ENCODE data around the gene ATN1. TPM values are rescaled to one million over a fixed set of nuclear protein-coding genes. Genes with fewer than 3 reads are reported as not detected.

Gene ATN1
- total RNA-seq, 1 experiment from 2014 or later: 126 TPM

GRCh38 chr12:6921996-6922946 lies 5.5 kb upstream of the ATN1 start:
- Mint-ChIP-seq H3K9me3 (ENCODE audit: unreplicated experiment) (no peaks in the 10 kb centered on the region), H3K36me3 (ENCODE audit: insufficient read depth, unreplicated experiment) (peaks cover 6% of the 10 kb centered on the region), H3K27ac (ENCODE audit: unreplicated experiment) (no peak overlapping the region)

GRCh38 chr12:6923003-6923732 lies 4.6 kb upstream of the ATN1 start:
- Mint-ChIP-seq H3K9me3 (ENCODE audit: unreplicated experiment) (no peaks in the 10 kb centered on the region), H3K27me3 (ENCODE audit: insufficient read depth, unreplicated experiment) (no peaks in the 10 kb centered on the region), H3K36me3 (ENCODE audit: insufficient read depth, unreplicated experiment) (peaks cover 6% of the 10 kb centered on the region), H3K4me3 (ENCODE audit: unreplicated experiment) (no peak overlapping the region), H3K27ac (ENCODE audit: unreplicated experiment) (no peak overlapping the region), H3K4me1 (ENCODE audit: low read depth, unreplicated experiment) (peaks cover 32% of the 10 kb centered on the region)
- intact Hi-C loops (cut with micrococcal nuclease; ENCODE audit: unreplicated experiment): no loop called here
- Histone ChIP-seq H3K27me3 (replicated peaks; ENCODE audit: control insufficient read depth, insufficient read depth, low read length) (no peaks in the 10 kb centered on the region), H3K4me1 (peaks cover 23% of the 10 kb centered on the region), H3K36me3 (ENCODE audit: control insufficient read depth, insufficient read depth, low read length) (no peaks in the 10 kb centered on the region), H3K4me3 (ENCODE audit: low read depth, low read length) (no peak overlapping the region), H3K9me3 (no peaks in the 10 kb centered on the region)
- no peak for TF ChIP-seq CTCF (IDR thresholded peaks at IDR 0.05; ENCODE audit: insufficient read depth in 1 of 2, low read depth in 1 of 2, low read length in 1 of 2, severe bottlenecking in 1 of 2, unreplicated experiment in 1 of 2)
- POLR2A ChIA-PET: interaction anchor here (1.0 kb wide), 1 partner anchor 54 kb away, joined by 3 read pairs; no protein-coding TSS in a partner anchor
- CTCF ChIA-PET: interaction anchor here (1.4 kb wide), 1 partner anchor 14 kb away, joined by 3 read pairs; no protein-coding TSS in a partner anchor
- BruUV-seq (replicated peaks): TSS peak; percentile 72
- no peak for DNase-seq

More at GRCh38 chr12:6921996-6922946, 5.5 kb upstream of the ATN1 start:
- CTCF ChIA-PET: interaction anchor here (0.6 to 1.4 kb wide), 3 partner anchors 15 to 1838 kb away, joined by 3 to 4 read pairs (median 3); partner anchors contain the start of gene SPSB2
- H3K4me1 Mint-ChIP-seq (ENCODE audit: low read depth, unreplicated experiment): peaks cover 30% of the 10 kb centered on the region
- no peaks in the 10 kb centered on the region for H3K27me3 Mint-ChIP-seq (ENCODE audit: insufficient read depth, unreplicated experiment)
- peaks cover 23% of the 10 kb centered on the region for H3K4me1 ChIP-seq
- DNase-seq: peak in 1 of 2 experiments; percentile 47
- no peaks in the 10 kb centered on the region for H3K36me3 ChIP-seq (ENCODE audit: control insufficient read depth, insufficient read depth, low read length)
- POLR2A ChIA-PET: interaction anchor here (0.6 to 1.0 kb wide), 2 partner anchors 31 to 53 kb away, joined by 3 read pairs; no protein-coding TSS in a partner anchor
- intact Hi-C loops (cut with micrococcal nuclease; ENCODE audit: unreplicated experiment): no loop called here
- no TSS peak for BruUV-seq (replicated peaks)
- no peaks in the 10 kb centered on the region for H3K9me3 ChIP-seq
- no peak overlapping the region for H3K4me3 Mint-ChIP-seq (ENCODE audit: unreplicated experiment)
- no peaks in the 10 kb centered on the region for H3K27me3 ChIP-seq (replicated peaks; ENCODE audit: control insufficient read depth, insufficient read depth, low read length)
- TF ChIP-seq CTCF (IDR thresholded peaks at IDR 0.05; ENCODE audit: insufficient read depth in 1 of 2, low read depth in 1 of 2, low read length in 1 of 2, severe bottlenecking in 1 of 2, unreplicated experiment in 1 of 2): no peak
- no peak overlapping the region for H3K4me3 ChIP-seq (ENCODE audit: low read depth, low read length)

- no peak for DNase-seq
- H3K27ac Mint-ChIP-seq (ENCODE audit: unreplicated experiment): no peak overlapping the region
- TF ChIP-seq CTCF (IDR thresholded peaks at IDR 0.05; ENCODE audit: insufficient read depth in 1 of 2, low read depth in 1 of 2, low read length in 1 of 2, severe bottlenecking in 1 of 2, unreplicated experiment in 1 of 2): no peak
- ChIA-PET POLR2A (interaction anchor here (0.9 kb wide), 1 partner anchor 57 kb away, joined by 3 read pairs; no protein-coding TSS in a partner anchor), CTCF (interaction anchor here (1.0 to 3.1 kb wide), 3 partner anchors 11 to 55 kb away, joined by 3 to 23 read pairs (median 3); no protein-coding TSS in a partner anchor)
- H3K36me3 ChIP-seq (ENCODE audit: control insufficient read depth, insufficient read depth, low read length): no peaks in the 10 kb centered on the region
- no TSS peak for BruUV-seq (replicated peaks)
- peaks cover 11% of the 10 kb centered on the region for H3K36me3 Mint-ChIP-seq (ENCODE audit: insufficient read depth, unreplicated experiment)
- no peaks in the 10 kb centered on the region for H3K27me3 Mint-ChIP-seq (ENCODE audit: insufficient read depth, unreplicated experiment)
- H3K9me3 ChIP-seq: no peaks in the 10 kb centered on the region
- intact Hi-C loops (cut with micrococcal nuclease; ENCODE audit: unreplicated experiment): loop anchor here (1.0 to 2.0 kb wide), 4 partner anchors 14 to 55 kb away; partner anchors contain the start of gene C12orf57
- H3K4me1 Mint-ChIP-seq (ENCODE audit: low read depth, unreplicated experiment): peaks cover 37% of the 10 kb centered on the region
- no peaks in the 10 kb centered on the region for H3K9me3 Mint-ChIP-seq (ENCODE audit: unreplicated experiment)
- no peak overlapping the region for H3K4me3 Mint-ChIP-seq (ENCODE audit: unreplicated experiment)
- H3K4me1 ChIP-seq: peaks cover 23% of the 10 kb centered on the region
- no peak overlapping the region for H3K4me3 ChIP-seq (ENCODE audit: low read depth, low read length)
- H3K27me3 ChIP-seq (replicated peaks; ENCODE audit: control insufficient read depth, insufficient read depth, low read length): no peaks in the 10 kb centered on the region
Observed at GRCh38 chr12:6923851-6924250, 3.9 kb upstream of the ATN1 start.
